T-helper 1 cell (primary cell): Measurements from ENCODE around the gene UGT1A5.

ENCODE experiments used
- DNase-seq, 5 donors: peaks; one replicate each; pipeline ENCODE4 v3.0.0-alpha.2; 2012 to 2020

The UGT1A5 gene

GRCh38 chr2:233789554-233789953 lies 76.8 kb downstream of the UGT1A5 start:
- DNase-seq, result no peak

- no peak for DNase-seq
Observed at GRCh38 chr2:233791151-233791882, 78.6 kb downstream of the UGT1A5 start.

GRCh38 chr2:233791883-233792329 lies 79.2 kb downstream of the UGT1A5 start:
- no peak for DNase-seq

GRCh38 chr2:233792720-233793119 lies 80.0 kb downstream of the UGT1A5 start:
- no peak for DNase-seq

- DNase-seq, result no peak
Observed at GRCh38 chr2:233793465-233794127, 80.9 kb downstream of the UGT1A5 start.

- DNase-seq, result no peak
Observed at GRCh38 chr2:233794128-233794658, 81.5 kb downstream of the UGT1A5 start.

- DNase-seq, result no peak
Observed at GRCh38 chr2:233795735-233796171, 83.0 kb downstream of the UGT1A5 start.

- no peak for DNase-seq
Observed at GRCh38 chr2:233796254-233796653, 83.5 kb downstream of the UGT1A5 start.

- no peak for DNase-seq
Observed at GRCh38 chr2:233798335-233799086, 85.8 kb downstream of the UGT1A5 start.

- no peak for DNase-seq
Observed at GRCh38 chr2:233799087-233799665, 86.5 kb downstream of the UGT1A5 start.

GRCh38 chr2:233799716-233800115 lies 87.0 kb downstream of the UGT1A5 start:
- no peak for DNase-seq

GRCh38 chr2:233800208-233800607 lies 87.5 kb downstream of the UGT1A5 start:
- DNase-seq, result no peak

GRCh38 chr2:233801357-233802131 lies 88.8 kb downstream of the UGT1A5 start:
- DNase-seq, result no peak

- no peak for DNase-seq
Observed at GRCh38 chr2:233802132-233802815, 89.6 kb downstream of the UGT1A5 start.

GRCh38 chr2:233803292-233803911 lies 90.7 kb downstream of the UGT1A5 start:
- DNase-seq, result no peak

GRCh38 chr2:233803994-233804393 lies 91.3 kb downstream of the UGT1A5 start:
- DNase-seq, result no peak

- no peak for DNase-seq
Observed at GRCh38 chr2:233807215-233807865, 94.6 kb downstream of the UGT1A5 start.

- DNase-seq, result no peak
Observed at GRCh38 chr2:233807966-233808935, 95.5 kb downstream of the UGT1A5 start.

- no peak for DNase-seq
Observed at GRCh38 chr2:233810385-233810784, 97.7 kb downstream of the UGT1A5 start.
